AG10803 (cell line): Measurements from ENCODE around the gene KLHL6.
A peak's percentile ranks its signal among the peaks of the same experiment; 100 is the strongest.
"Not testable (repeated sequence)": the region's sequence is repeated elsewhere in the genome, so short reads cannot be mapped to it uniquely, and the experiment has no call there.

Source experiments
- DNase-seq: peaks from one replicate; pipeline ENCODE4 v3.0.0; 2010; ENCODE audit warnings: low read depth
- H3K4me3 ChIP-seq: 2 replicates; pipeline ENCODE4 v1.5.1; 2011; ENCODE audit warnings: mild to moderate bottlenecking, low read length, control low read depth
- TF ChIP-seq, protein P1 (sequence below): conservative IDR thresholded peaks from 2 replicates; pipeline ENCODE4 v1.5.1; 2011; ENCODE audit warnings: mild to moderate bottlenecking, low read length, control low read depth, inconsistent platforms

Gene KLHL6

DNA sequence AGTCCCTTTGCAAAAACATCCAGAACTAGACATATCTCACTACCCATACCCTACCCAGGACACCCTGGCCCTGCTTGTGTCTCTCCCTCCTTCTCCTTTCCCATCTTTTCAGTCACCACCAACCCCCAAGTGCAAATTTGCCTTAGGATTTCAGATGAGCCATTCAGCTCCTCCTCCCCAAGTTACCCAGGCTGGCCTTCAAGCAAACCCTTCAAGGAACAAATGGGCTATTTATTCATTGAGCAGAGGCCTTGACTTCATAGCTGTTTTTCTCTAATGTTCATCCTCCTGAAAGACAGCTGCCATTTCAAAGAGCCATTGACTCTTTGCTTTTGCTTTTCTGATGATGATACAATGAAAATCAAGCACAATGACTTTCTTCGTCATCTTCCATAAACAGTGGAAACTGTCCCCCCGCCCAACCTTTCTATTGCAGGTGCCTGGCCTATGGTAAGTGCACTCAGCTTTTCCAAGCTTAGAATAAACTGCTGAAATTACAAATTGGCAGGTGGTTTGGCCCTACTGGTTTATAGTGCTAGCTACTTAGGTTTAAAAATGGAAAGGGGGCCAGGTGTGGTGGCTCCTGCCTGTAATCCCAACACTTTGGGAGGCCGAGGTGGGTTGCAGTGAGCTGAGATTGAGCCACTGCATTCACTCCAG is 26.1 kb upstream of the KLHL6 start:
- no peak overlapping the region for H3K4me3 ChIP-seq
- TF ChIP-seq, protein P1, sequence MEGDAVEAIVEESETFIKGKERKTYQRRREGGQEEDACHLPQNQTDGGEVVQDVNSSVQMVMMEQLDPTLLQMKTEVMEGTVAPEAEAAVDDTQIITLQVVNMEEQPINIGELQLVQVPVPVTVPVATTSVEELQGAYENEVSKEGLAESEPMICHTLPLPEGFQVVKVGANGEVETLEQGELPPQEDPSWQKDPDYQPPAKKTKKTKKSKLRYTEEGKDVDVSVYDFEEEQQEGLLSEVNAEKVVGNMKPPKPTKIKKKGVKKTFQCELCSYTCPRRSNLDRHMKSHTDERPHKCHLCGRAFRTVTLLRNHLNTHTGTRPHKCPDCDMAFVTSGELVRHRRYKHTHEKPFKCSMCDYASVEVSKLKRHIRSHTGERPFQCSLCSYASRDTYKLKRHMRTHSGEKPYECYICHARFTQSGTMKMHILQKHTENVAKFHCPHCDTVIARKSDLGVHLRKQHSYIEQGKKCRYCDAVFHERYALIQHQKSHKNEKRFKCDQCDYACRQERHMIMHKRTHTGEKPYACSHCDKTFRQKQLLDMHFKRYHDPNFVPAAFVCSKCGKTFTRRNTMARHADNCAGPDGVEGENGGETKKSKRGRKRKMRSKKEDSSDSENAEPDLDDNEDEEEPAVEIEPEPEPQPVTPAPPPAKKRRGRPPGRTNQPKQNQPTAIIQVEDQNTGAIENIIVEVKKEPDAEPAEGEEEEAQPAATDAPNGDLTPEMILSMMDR, result no peak
- DNase-seq, result no peak

DNA sequence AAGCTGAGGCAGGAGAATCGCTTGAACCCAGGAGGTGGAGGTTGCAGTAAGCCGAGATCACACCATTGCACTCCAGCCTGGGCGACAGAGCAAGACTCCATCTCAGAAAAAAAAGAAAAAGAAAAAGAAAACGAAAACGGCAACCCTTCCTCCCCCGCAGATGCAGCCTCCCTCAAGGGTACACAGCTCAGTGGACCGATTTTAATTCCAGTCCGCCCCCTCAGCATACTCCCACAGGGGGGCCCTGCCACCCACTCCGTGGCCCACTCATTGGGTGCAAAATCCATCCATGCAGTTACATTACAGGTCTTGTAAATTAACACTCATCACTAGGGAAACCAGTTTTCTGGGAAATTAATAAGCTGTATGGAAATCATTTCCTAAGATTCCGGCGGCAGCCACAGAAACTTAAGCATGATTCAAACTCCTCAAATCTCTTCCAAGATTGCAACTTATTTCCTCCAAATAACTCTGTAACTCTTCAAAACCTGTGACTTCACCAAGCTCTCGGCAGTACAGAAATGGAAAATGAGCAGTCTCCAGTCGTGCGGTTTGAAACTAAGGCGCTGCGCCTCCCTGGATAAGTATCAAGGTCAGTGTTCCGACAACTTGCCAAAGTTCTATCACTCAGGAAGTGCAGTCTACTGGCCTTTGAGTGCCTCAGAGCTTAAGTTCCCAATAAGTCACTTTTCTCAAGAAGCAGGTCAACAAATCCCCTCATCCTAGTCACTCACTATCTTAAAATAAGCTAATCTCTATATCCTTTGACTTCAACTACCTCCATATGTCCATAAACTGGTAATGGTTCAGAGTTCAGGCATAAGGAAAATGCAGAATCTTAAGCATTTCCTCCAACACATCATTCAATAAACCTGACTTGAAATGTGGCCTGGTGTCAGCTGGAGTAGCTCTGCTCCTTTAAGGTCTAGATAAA is 24.7 kb upstream of the KLHL6 start:
- DNase-seq, result peak; percentile 61
- peak overlapping the region; percentile 39 for H3K4me3 ChIP-seq
- TF ChIP-seq, protein P1, result no peak

- no peak for DNase-seq
- TF ChIP-seq, protein P1, result no peak
- no peak overlapping the region for H3K4me3 ChIP-seq
Observed at GRCh38 chr3:183578179-183578578, 22.7 kb upstream of the KLHL6 start.

DNA sequence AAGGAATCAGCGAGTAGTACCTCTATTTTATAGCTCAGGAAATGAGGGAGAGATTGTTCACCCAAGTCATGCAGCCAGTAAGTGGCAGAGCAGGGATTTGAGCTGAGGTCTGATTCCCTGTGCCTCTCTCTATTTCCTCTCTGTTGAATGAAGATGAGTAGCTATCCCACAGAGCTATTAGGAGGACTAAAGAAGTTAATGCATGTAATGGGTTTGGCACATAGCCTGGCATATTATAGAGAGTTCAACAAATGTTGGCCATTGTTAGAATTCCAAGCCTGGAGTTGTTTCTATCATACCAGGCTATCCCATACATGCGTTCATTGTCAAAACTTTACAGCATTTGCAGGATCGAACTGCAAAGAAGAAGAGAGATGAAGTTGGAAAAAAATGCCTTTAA is 21.8 kb upstream of the KLHL6 start:
- TF ChIP-seq, protein P1, result no peak
- no peak overlapping the region for H3K4me3 ChIP-seq
- no peak for DNase-seq

GRCh38 chr3:183576487-183577107 is 21.1 kb upstream of the KLHL6 start:
- H3K4me3 ChIP-seq, result no peak overlapping the region
- TF ChIP-seq, protein P1, result no peak
- peak; percentile 29 for DNase-seq

GRCh38 chr3:183572935-183573334 is 17.4 kb upstream of the KLHL6 start:
- no peak overlapping the region for H3K4me3 ChIP-seq
- TF ChIP-seq, protein P1, result no peak
- no peak for DNase-seq

DNA sequence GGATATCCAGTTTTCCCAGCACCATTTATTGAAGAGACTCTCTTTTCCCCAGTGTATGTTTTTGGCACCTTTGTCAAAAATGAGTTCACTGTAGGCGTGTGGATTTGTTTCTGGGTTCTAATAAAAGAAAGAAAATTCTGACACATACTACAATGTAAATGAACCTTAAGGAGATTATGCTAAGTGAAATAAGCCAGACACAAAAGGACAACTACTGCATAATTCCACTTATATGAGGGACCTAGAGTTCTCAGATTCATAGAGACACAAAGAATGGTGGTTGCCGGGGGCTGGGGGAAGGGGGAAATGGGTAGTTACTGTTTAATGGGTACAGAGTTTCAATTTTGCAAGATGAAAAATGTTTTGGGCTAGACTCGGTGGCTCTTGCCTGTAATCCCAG is 14.7 kb upstream of the KLHL6 start:
- DNase-seq, H3K4me3 ChIP-seq: not testable (repeated sequence)
